ENCODE measurements around the gene ETV5.

The ETV5 gene

DNA sequence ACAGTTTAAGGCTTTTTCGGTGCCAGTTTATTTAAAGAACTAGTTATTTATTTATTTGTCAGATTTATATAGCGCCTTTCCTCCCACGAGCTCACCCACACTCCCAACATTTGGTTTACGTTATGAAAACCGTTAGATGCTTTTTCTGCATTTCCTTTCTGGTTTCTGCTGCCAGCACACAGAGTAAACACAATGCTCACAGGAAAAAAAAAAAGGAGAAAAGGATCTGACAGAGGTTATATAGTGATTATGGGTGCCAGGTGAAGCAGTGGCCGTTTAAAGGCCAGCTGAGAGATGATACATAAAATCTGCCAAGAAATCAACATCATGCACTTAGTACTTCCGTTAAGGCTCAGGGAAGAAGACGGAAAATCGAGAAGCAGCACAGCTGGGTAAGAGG is 37.9 kb downstream of the ETV5 start:
- no peaks in the 10 kb centered on the region for H3K79me2 ChIP-seq (ENCODE audit: insufficient read depth, low read length)
- H3K9me3 ChIP-seq (ENCODE audit: insufficient read depth, low read length), result no peaks in the 10 kb centered on the region
- H3K27ac ChIP-seq (ENCODE audit: low read depth, low read length), result no peak overlapping the region
- no peak overlapping the region for H3K4me2 ChIP-seq (ENCODE audit: low read depth, low read length, poor library complexity, severe bottlenecking)
- no peak overlapping the region for H3K4me3 ChIP-seq (ENCODE audit: insufficient read depth, low read length, poor library complexity, severe bottlenecking)
- TF ChIP-seq, protein P1, sequence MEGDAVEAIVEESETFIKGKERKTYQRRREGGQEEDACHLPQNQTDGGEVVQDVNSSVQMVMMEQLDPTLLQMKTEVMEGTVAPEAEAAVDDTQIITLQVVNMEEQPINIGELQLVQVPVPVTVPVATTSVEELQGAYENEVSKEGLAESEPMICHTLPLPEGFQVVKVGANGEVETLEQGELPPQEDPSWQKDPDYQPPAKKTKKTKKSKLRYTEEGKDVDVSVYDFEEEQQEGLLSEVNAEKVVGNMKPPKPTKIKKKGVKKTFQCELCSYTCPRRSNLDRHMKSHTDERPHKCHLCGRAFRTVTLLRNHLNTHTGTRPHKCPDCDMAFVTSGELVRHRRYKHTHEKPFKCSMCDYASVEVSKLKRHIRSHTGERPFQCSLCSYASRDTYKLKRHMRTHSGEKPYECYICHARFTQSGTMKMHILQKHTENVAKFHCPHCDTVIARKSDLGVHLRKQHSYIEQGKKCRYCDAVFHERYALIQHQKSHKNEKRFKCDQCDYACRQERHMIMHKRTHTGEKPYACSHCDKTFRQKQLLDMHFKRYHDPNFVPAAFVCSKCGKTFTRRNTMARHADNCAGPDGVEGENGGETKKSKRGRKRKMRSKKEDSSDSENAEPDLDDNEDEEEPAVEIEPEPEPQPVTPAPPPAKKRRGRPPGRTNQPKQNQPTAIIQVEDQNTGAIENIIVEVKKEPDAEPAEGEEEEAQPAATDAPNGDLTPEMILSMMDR (IDR thresholded peaks at IDR 0.05; ENCODE audit: insufficient read depth, low read length, poor library complexity, severe bottlenecking), result no peak
- TF ChIP-seq EZH2phosphoT487 (conservative IDR thresholded peaks at IDR 0.05; ENCODE audit: low read length), result no peak
- H4K20me1 ChIP-seq (ENCODE audit: low read depth, low read length), result no peaks in the 10 kb centered on the region
- no peaks in the 10 kb centered on the region for H3F3A ChIP-seq (ENCODE audit: insufficient read depth)
- H3K9ac ChIP-seq (ENCODE audit: low read length), result no peak overlapping the region
- H3K36me3 ChIP-seq (ENCODE audit: low read length), result no peaks in the 10 kb centered on the region
- H2AFZ ChIP-seq (ENCODE audit: low read depth, low read length, severe bottlenecking), result no peak overlapping the region
- no peaks in the 10 kb centered on the region for H3K27me3 ChIP-seq (ENCODE audit: low read length)
- no peaks in the 10 kb centered on the region for H3K9me2 ChIP-seq (replicated peaks; ENCODE audit: insufficient read depth, low read length)

DNA sequence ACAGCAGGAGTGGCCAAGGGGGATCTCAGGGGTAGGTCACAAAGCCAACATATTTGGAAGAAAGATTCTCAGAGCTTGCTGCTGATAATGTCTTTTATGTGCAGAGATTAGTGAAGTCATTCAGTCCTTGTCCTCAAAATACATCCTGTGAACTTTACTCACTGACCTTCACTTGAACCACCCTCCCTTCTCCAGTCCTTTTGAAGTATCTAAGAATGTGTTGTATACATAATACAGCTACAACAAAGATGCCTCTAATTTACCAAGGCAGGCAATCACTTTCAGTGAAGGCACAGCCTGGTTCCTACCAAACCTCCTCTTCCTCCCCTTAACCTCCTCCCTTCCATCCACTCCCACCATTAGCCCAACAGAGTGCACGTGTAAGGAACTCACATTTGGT is 38.3 kb downstream of the ETV5 start:
- Histone ChIP-seq H3K4me2 (ENCODE audit: low read depth, low read length, poor library complexity, severe bottlenecking) (no peak overlapping the region), H3K4me3 (ENCODE audit: insufficient read depth, low read length, poor library complexity, severe bottlenecking) (no peak overlapping the region), H3K27ac (ENCODE audit: low read depth, low read length) (no peak overlapping the region), H3K36me3 (ENCODE audit: low read length) (no peaks in the 10 kb centered on the region), H4K20me1 (ENCODE audit: low read depth, low read length) (no peaks in the 10 kb centered on the region), H3K79me2 (ENCODE audit: insufficient read depth, low read length) (no peaks in the 10 kb centered on the region), H3K9ac (ENCODE audit: low read length) (no peak overlapping the region), H3K9me2 (replicated peaks; ENCODE audit: insufficient read depth, low read length) (no peaks in the 10 kb centered on the region), H3K9me3 (ENCODE audit: insufficient read depth, low read length) (no peaks in the 10 kb centered on the region), H2AFZ (ENCODE audit: low read depth, low read length, severe bottlenecking) (no peak overlapping the region), H3F3A (ENCODE audit: insufficient read depth) (no peaks in the 10 kb centered on the region), H3K27me3 (ENCODE audit: low read length) (no peaks in the 10 kb centered on the region)
- TF ChIP-seq EZH2phosphoT487 (conservative IDR thresholded peaks at IDR 0.05; ENCODE audit: low read length), result no peak
- TF ChIP-seq, protein P1 (IDR thresholded peaks at IDR 0.05; ENCODE audit: insufficient read depth, low read length, poor library complexity, severe bottlenecking), result no peak

DNA sequence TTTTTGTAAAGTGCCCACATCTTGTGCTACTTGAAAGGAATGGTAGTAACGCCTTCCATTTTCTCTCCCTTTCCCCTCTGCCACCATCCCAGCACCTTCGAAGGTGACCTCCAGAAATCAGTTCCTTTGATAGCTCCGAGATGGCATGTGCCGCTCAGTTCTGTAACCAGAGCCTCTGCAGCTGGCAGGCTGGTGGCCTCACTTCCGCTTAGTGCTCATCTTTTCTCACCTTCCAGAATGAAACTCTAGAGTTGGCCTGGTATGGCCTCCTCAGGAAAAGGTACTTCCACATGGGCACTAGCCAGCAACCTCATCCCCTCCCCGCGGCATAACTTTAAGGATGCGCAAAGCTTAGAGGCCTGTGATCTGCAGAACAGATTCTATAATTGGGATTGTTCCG is 38.8 kb downstream of the ETV5 start:
- H3K9ac ChIP-seq (ENCODE audit: low read length), result no peak overlapping the region
- H3K36me3 ChIP-seq (ENCODE audit: low read length), result no peaks in the 10 kb centered on the region
- H3F3A ChIP-seq (ENCODE audit: insufficient read depth), result no peaks in the 10 kb centered on the region
- H3K4me3 ChIP-seq (ENCODE audit: insufficient read depth, low read length, poor library complexity, severe bottlenecking), result no peak overlapping the region
- H3K9me2 ChIP-seq (replicated peaks; ENCODE audit: insufficient read depth, low read length), result no peaks in the 10 kb centered on the region
- no peak overlapping the region for H3K27ac ChIP-seq (ENCODE audit: low read depth, low read length)
- no peak for TF ChIP-seq EZH2phosphoT487 (conservative IDR thresholded peaks at IDR 0.05; ENCODE audit: low read length)
- TF ChIP-seq, protein P1 (IDR thresholded peaks at IDR 0.05; ENCODE audit: insufficient read depth, low read length, poor library complexity, severe bottlenecking), result no peak
- H2AFZ ChIP-seq (ENCODE audit: low read depth, low read length, severe bottlenecking), result no peak overlapping the region
- H3K79me2 ChIP-seq (ENCODE audit: insufficient read depth, low read length), result no peaks in the 10 kb centered on the region
- H3K27me3 ChIP-seq (ENCODE audit: low read length), result no peaks in the 10 kb centered on the region
- no peaks in the 10 kb centered on the region for H4K20me1 ChIP-seq (ENCODE audit: low read depth, low read length)
- H3K4me2 ChIP-seq (ENCODE audit: low read depth, low read length, poor library complexity, severe bottlenecking), result no peak overlapping the region
- H3K9me3 ChIP-seq (ENCODE audit: insufficient read depth, low read length), result no peaks in the 10 kb centered on the region

All from SU-DHL-6 (cell line).